ENCODE results near the gene DLST. TPM values are rescaled to one million over a fixed set of nuclear protein-coding genes. Genes with fewer than 3 reads are reported as not detected.

DLST gene
- total RNA-seq, 1 experiment from 2014 or later: 112 TPM

DNA sequence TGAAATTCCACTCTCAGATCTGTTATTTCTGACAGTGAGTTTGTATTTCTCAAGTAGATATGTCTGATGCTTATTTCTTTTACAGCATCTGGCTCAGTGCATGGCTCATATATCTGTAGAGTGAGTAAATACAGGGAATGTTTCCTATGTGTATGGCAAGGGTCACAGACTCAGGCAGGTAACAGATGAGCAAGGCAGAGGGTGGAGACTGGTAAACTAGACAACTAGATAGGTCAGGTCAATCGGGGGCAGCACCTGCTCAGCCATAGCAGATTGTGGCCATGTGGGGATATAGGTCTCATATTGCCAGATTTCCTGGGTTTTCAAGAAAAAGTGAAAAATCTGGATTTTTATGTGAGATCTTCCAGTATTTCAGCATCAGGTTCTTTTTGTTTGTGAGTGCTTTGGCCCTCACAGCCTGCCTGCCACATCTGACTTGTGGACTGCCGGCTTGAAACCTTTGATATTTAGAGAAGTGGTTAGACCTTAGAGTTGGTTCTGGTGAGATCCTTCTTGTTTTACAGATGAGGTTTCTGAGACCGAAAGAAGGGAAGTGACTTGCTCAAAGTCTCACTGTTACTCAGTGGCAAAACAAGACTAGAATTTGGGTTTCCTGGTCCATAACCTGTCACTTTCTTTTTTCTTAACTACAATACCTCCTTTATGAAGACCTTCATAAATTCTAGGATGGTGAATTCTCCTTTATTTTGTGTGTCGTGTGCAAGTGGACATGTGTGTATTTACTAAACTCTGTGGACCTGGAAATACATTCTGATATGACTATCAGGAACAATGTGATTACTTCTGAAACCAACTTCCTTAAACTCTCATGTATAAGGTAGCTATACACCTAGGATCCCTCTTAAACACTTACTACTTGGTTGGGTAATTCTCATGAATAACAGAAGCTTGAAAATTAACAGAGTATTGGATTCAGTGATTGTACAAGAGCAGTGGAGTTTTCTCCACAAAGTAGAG is 40.2 kb upstream of the DLST start:
- H3K4me1 Mint-ChIP-seq: 0 out of 2 replicates have a peak, but pooled peaks cover 5% of the 10 kb centered on the region
- TF ChIP-seq, protein P1, sequence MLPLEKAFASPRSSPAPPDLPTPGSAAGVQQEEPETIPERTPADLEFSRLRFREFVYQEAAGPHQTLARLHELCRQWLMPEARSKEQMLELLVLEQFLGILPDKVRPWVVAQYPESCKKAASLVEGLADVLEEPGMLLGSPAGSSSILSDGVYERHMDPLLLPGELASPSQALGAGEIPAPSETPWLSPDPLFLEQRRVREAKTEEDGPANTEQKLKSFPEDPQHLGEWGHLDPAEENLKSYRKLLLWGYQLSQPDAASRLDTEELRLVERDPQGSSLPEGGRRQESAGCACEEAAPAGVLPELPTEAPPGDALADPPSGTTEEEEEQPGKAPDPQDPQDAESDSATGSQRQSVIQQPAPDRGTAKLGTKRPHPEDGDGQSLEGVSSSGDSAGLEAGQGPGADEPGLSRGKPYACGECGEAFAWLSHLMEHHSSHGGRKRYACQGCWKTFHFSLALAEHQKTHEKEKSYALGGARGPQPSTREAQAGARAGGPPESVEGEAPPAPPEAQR (CRISPR knock-in tag; IDR thresholded peaks at IDR 0.05): no peak
- TF ChIP-seq MYBL2 (CRISPR knock-in tag; IDR thresholded peaks at IDR 0.05) (no peak), JUN (CRISPR knock-in tag; IDR thresholded peaks at IDR 0.05) (no peak), CREB1 (CRISPR knock-in tag; IDR thresholded peaks at IDR 0.05) (no peak), ZNF317 (CRISPR knock-in tag; IDR thresholded peaks at IDR 0.05; ENCODE audit: borderline replicate concordance, low read depth) (no peak), ZNF232 (CRISPR knock-in tag; IDR thresholded peaks at IDR 0.05) (no peak)
- TF ChIP-seq, protein P2, sequence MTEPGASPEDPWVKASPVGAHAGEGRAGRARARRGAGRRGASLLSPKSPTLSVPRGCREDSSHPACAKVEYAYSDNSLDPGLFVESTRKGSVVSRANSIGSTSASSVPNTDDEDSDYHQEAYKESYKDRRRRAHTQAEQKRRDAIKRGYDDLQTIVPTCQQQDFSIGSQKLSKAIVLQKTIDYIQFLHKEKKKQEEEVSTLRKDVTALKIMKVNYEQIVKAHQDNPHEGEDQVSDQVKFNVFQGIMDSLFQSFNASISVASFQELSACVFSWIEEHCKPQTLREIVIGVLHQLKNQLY (CRISPR knock-in tag; IDR thresholded peaks at IDR 0.05): no peak
- TF ChIP-seq, protein P3, sequence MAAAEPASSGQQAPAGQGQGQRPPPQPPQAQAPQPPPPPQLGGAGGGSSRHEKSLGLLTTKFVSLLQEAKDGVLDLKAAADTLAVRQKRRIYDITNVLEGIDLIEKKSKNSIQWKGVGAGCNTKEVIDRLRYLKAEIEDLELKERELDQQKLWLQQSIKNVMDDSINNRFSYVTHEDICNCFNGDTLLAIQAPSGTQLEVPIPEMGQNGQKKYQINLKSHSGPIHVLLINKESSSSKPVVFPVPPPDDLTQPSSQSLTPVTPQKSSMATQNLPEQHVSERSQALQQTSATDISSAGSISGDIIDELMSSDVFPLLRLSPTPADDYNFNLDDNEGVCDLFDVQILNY (CRISPR knock-in tag; IDR thresholded peaks at IDR 0.05): no peak
- TF ChIP-seq, protein P4, sequence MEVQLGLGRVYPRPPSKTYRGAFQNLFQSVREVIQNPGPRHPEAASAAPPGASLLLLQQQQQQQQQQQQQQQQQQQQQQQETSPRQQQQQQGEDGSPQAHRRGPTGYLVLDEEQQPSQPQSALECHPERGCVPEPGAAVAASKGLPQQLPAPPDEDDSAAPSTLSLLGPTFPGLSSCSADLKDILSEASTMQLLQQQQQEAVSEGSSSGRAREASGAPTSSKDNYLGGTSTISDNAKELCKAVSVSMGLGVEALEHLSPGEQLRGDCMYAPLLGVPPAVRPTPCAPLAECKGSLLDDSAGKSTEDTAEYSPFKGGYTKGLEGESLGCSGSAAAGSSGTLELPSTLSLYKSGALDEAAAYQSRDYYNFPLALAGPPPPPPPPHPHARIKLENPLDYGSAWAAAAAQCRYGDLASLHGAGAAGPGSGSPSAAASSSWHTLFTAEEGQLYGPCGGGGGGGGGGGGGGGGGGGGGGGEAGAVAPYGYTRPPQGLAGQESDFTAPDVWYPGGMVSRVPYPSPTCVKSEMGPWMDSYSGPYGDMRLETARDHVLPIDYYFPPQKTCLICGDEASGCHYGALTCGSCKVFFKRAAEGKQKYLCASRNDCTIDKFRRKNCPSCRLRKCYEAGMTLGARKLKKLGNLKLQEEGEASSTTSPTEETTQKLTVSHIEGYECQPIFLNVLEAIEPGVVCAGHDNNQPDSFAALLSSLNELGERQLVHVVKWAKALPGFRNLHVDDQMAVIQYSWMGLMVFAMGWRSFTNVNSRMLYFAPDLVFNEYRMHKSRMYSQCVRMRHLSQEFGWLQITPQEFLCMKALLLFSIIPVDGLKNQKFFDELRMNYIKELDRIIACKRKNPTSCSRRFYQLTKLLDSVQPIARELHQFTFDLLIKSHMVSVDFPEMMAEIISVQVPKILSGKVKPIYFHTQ (CRISPR knock-in tag; IDR thresholded peaks at IDR 0.05): no peak
- TF ChIP-seq, protein P5, sequence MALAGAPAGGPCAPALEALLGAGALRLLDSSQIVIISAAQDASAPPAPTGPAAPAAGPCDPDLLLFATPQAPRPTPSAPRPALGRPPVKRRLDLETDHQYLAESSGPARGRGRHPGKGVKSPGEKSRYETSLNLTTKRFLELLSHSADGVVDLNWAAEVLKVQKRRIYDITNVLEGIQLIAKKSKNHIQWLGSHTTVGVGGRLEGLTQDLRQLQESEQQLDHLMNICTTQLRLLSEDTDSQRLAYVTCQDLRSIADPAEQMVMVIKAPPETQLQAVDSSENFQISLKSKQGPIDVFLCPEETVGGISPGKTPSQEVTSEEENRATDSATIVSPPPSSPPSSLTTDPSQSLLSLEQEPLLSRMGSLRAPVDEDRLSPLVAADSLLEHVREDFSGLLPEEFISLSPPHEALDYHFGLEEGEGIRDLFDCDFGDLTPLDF (CRISPR knock-in tag; IDR thresholded peaks at IDR 0.05): no peak
- TF ChIP-seq, protein P6, sequence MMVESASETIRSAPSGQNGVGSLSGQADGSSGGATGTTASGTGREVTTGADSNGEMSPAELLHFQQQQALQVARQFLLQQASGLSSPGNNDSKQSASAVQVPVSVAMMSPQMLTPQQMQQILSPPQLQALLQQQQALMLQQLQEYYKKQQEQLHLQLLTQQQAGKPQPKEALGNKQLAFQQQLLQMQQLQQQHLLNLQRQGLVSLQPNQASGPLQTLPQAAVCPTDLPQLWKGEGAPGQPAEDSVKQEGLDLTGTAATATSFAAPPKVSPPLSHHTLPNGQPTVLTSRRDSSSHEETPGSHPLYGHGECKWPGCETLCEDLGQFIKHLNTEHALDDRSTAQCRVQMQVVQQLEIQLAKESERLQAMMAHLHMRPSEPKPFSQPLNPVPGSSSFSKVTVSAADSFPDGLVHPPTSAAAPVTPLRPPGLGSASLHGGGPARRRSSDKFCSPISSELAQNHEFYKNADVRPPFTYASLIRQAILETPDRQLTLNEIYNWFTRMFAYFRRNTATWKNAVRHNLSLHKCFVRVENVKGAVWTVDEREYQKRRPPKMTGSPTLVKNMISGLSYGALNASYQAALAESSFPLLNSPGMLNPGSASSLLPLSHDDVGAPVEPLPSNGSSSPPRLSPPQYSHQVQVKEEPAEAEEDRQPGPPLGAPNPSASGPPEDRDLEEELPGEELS (CRISPR knock-in tag; IDR thresholded peaks at IDR 0.05): no peak
- H3K36me3 Mint-ChIP-seq: peaks cover 5% of the 10 kb centered on the region; the same call in 1 of the 2 replicates
- no peak for ATAC-seq
- ChIA-PET POLR2A (no interaction called here), CTCF (interaction anchor here (0.7 to 3.1 kb wide), 3 partner anchors 19 to 103 kb away, joined by 3 to 11 read pairs (median 4); no protein-coding TSS in a partner anchor)
- no peaks in the 10 kb centered on the region for H3K9me3 Mint-ChIP-seq
- H3K27ac Mint-ChIP-seq: no peak overlapping the region
- no peak overlapping the region for H3K4me3 Mint-ChIP-seq
- no peaks in the 10 kb centered on the region for H3K27me3 Mint-ChIP-seq (ENCODE audit: low read depth)
- DNase-seq (ENCODE audit: low spot score): no peak

DNA sequence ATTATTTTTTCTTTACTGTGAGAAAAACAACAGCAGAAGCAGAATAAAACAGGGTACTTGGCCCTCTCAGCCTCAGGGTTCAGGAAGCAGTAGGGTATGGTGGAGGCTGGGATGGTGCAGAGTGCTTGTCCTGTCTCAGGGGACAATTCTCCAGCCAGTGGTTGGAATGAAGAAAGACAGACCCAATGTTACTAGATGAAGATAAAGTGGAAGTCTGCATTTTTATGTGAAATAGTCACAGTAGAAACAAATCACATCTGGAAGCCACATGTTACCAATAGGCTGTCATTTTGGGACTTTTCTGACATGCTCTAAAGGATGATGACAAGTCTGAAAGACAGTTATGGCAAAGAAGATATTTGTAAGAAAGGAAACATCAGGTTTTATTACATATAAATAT is 38.1 kb upstream of the DLST start:
- H3K4me1 Mint-ChIP-seq: 0 out of 2 replicates have a peak, but pooled peaks cover 5% of the 10 kb centered on the region
- ChIA-PET CTCF (interaction anchor here (1.1 to 1.5 kb wide), 2 partner anchors 17 to 675 kb away, joined by 3 to 4 read pairs; no protein-coding TSS in a partner anchor), POLR2A (no interaction called here)
- no peaks in the 10 kb centered on the region for H3K27me3 Mint-ChIP-seq (ENCODE audit: low read depth)
- no peaks in the 10 kb centered on the region for H3K9me3 Mint-ChIP-seq
- H3K4me3 Mint-ChIP-seq: no peak overlapping the region
- ATAC-seq (peak; percentile 32; the same call in 1 of the 2 replicates), DNase-seq (ENCODE audit: low spot score) (no peak)
- no peaks in the 10 kb centered on the region for H3K36me3 Mint-ChIP-seq
- H3K27ac Mint-ChIP-seq: no peak overlapping the region
- TF ChIP-seq, protein P7, sequence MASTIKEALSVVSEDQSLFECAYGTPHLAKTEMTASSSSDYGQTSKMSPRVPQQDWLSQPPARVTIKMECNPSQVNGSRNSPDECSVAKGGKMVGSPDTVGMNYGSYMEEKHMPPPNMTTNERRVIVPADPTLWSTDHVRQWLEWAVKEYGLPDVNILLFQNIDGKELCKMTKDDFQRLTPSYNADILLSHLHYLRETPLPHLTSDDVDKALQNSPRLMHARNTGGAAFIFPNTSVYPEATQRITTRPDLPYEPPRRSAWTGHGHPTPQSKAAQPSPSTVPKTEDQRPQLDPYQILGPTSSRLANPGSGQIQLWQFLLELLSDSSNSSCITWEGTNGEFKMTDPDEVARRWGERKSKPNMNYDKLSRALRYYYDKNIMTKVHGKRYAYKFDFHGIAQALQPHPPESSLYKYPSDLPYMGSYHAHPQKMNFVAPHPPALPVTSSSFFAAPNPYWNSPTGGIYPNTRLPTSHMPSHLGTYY (CRISPR knock-in tag; IDR thresholded peaks at IDR 0.05): no peak
- TF ChIP-seq IRF2 (CRISPR knock-in tag; IDR thresholded peaks at IDR 0.05; ENCODE audit: borderline replicate concordance, low read depth): no peak
- TF ChIP-seq SOX15 (CRISPR knock-in tag; IDR thresholded peaks at IDR 0.05): no peak
- TF ChIP-seq ATF1 (CRISPR knock-in tag; IDR thresholded peaks at IDR 0.05): no peak
- TF ChIP-seq NR1H2 (CRISPR knock-in tag; IDR thresholded peaks at IDR 0.05): no peak
- TF ChIP-seq EMX1 (CRISPR knock-in tag; IDR thresholded peaks at IDR 0.05): no peak
- TF ChIP-seq, protein P6 (CRISPR knock-in tag; IDR thresholded peaks at IDR 0.05): no peak
